ENCODE measurements around the gene CCDC102B.
"Not testable (repeated sequence)": the region's sequence is repeated elsewhere in the genome, so short reads cannot be mapped to it uniquely, and the experiment has no call there.

CCDC102B gene

DNA sequence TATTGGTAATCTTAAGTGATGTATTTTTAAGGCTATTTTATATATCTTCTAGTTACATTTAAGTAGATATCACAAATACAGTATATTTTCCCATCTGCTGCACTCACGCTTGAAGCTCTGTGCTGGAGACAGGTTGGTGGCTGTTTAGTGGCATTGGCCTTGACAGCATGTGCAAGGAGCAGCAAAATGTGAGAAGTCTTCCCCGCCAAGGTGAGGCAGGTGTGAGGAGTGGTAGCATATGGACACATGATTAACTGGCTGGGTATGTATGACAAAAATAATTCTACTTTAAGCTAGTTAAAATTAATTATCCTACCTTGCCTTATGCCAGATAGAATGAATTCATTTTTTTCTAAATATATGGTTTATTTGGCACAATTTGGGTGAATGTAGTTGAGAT is 117.2 kb downstream of the CCDC102B start:
- DNase-seq: no peak

- peak; percentile 73 for DNase-seq
Observed at GRCh38 chr18:68916734-68917133, 118.9 kb downstream of the CCDC102B start.

DNA sequence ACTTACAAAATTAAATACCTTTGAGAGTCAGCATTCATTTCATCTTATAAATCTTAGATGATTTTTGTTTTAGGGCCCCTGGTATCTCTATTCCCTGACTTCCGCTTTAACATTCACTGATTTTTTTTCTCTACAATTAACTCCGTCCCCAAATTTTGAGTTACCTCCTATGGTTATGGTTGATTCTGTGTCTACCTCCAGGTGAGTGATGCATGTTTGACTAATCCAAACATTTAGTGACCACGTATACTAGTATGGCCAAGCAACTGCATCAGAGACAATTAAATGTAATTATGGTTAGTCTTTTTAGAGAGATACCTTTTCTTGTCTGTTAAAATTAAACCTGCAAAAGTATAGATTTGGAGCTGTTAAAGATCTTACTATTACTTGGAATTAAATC is 120.3 kb downstream of the CCDC102B start:
- no peak for DNase-seq

GRCh38 chr18:68919900-68920299 is 122.0 kb downstream of the CCDC102B start:
- no peak for DNase-seq

GRCh38 chr18:68922392-68922791 is 124.5 kb downstream of the CCDC102B start:
- no peak for DNase-seq

GRCh38 chr18:68925268-68925667 is 127.4 kb downstream of the CCDC102B start:
- DNase-seq: no peak

DNA sequence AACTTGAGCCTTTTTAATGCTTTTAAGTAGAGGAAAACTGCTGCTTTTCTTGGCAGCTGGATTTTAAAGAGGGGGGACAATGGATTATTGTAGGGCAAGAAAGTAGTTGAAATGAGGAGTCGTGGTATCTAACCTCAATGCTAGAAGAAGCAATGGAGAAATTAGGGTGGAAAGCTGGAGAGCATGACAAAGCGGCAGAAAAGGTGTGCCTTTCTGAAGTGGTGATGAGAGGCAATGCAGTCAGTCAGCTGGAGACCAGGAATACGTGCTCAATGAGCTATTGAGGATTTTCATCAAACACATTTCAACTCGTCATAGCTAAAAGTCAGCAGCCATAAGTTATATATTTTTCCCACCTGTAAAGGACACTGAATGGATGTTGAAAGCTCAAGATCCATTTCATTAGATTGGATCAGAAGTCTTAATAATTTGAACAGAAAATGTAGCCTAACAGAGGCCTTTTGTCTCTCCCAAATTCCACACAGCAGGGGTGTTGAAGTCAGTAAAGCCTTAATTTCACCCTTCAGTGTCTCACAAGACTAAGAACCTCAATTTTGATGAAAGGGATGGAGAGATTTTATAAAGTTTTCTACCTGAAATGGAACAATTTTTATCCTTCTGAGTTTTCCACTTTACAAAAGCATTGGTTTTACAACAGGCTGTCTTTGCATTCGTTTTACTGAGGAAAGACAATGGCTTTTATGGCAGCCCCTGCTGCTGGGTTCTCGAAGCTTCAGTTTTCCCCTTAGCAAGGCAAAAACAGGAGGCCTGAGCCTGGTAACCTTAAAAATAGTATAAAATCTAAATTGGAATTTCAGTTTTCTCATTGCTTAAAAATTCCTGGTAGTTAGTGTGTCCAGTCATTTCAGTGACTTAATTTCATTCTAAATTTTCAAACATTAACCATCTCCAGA is 131.1 kb downstream of the CCDC102B start:
- DNase-seq: no peak

DNA sequence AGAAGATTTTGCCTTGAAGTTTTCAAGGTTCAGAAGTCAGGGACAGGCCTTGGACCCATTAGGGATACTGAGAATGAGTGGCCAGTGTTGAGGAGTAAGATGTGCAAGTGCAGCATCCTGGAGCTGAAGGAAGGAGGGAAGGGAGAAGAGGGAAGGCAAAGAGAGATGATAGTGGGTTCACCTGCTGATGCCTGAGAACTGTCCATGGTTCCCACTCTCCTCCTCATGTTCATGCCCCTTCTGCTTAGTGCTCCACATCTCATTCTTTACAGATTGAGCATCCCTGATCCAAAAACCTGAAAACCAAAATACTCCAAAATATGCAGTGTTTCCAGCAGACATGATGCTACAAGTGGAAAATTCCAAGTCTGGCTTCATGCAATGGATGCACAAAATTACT is 137.8 kb downstream of the CCDC102B start:
- no peak for DNase-seq

DNA sequence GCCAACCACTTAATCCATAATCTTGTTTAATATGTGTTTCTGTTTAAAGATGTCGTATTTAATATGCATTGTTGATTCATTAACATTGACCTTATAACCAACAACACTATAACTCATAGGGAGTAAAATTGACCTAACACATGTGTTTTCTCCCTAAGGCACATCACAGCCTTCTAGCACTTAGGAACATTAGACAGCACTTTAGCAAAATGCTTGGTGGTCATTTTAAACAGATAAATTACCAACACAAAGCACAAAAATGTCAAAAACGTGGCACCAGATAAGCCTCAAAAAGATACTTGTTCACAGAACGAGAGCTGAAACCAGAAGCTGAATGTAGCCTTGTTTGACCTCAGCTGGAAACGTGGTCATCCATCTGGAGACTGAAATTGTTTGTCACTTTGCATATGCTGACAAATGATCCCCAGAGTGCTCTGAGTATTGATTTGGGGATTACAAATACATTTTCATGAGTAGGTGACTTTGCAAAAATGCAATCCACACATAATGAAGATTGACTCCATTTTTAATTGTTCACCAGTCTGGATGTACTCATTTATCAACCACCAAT is 139.2 kb downstream of the CCDC102B start:
- no peak for DNase-seq

- no peak for DNase-seq
Observed at GRCh38 chr18:68940039-68940438, 142.2 kb downstream of the CCDC102B start.

DNA sequence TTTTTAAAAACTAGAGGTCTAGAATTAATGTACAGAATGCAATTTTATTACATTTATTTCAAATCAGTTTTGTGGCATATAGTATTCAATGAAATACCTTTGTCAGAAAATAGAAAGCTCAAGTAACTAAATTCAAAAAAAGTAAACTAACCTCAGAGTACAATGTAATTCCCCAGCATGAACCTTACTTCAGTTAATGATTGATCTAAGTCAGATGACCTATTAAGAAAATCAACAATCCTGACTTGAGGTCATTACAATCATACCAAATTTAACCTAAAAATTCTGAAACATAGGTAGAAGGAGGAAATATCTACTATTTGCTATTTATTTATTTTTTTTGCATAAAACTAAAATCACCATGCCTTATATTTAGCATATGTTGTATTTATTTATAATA is 142.9 kb downstream of the CCDC102B start:
- no peak for DNase-seq

DNA sequence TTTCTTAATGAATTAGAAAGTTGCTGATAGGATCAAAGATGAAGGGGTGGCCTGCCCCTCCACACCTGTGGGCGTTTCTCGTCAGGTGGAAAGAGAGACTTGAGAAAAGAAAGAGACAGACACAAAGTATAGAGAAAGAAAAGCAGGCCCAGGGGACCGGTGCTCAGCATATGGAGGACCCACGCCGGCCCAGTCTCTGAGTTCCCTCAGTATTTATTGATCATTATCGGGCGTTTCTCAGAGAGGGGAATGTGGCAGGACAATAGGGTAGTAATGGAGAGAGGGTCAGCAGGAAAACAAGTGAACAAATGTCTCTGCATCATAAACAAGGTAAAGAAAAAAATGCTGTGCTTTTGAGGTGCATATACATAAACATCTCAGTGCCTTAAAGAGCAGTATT is 144.3 kb downstream of the CCDC102B start:
- peak; percentile 63 for DNase-seq

DNA sequence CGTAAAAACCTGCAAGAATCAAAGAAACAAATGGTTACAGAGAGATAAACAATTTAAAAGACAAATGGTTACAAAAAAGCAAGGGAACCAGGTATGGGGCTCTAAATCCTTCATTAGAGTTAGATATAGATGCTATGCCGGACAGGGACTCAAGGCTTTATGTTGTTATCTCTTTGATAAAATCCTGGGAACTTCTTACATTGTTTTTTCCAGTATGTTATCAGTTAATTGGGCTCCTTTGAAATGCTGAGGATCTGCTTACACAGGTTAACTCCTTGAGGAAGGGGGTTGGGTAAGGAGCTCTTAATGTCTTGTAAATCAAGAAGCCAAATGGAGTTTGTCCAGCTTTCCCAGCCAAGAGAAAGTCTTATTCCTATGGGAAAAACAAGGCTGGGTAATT is 146.0 kb downstream of the CCDC102B start:
- not testable (repeated sequence) for DNase-seq

DNA sequence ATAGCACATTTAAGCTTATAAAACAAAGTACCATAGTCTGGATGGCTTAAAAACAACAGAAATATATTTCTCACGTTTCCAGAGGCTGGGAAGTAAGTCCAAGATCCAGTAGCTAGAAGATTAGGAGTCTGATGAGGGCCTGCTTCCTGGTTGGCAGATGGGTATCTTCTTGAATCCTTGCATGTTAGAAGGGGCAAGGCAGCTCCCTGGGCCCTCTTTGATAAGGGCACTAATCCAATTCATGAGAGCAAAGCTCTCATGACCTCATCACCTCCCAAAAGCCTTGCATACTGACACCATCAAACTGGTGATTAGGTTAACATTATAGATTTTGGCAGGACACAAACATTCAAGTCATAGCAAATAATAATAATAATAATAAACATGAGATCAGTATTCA is 146.4 kb downstream of the CCDC102B start:
- no peak for DNase-seq

DNA sequence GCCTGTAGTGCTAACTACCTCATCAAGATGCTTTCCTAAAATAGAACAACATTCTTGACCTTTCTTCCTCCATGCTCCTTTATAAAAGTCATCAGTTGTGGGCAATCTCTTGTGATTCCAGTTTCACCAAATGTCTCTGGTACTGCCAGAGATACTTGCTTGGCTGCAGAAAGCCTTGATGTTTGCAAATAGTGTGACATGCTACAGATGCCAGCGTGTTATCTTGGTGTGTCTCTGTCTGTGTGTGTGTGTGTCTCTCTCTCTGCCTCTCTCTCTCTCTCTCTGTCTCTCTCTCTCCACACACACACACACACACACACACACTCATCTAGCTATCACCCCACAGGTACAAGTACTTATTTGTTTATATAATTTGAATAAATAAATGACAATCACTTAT is 146.9 kb downstream of the CCDC102B start:
- no peak for DNase-seq

GRCh38 chr18:68948622-68949021 is 150.7 kb downstream of the CCDC102B start:
- DNase-seq: no peak

- DNase-seq: no peak
Observed at GRCh38 chr18:68954738-68955137, 156.9 kb downstream of the CCDC102B start.

GRCh38 chr18:68956650-68957049 is 158.8 kb downstream of the CCDC102B start:
- no peak for DNase-seq

GRCh38 chr18:68960355-68960754 is 162.5 kb downstream of the CCDC102B start:
- no peak for DNase-seq

DNA sequence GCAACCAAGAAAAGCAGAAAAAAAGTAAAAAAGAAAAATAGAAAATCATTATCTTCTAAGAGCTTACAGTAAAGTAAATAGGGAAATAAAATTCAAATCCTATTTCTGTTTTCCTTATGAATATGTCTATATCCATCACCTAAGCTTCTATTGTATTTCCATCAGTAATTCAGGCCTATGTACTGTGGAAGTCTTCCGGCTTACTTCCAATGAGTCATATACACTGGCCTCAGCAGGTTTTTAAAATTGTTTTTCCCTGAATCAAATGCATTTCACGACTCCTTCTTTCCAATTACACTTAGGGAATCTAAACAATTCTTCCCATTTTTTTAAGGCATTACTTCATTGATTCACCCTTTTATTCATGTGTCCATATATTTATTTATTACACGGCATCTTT is 164.7 kb downstream of the CCDC102B start:
- no peak for DNase-seq

DNA sequence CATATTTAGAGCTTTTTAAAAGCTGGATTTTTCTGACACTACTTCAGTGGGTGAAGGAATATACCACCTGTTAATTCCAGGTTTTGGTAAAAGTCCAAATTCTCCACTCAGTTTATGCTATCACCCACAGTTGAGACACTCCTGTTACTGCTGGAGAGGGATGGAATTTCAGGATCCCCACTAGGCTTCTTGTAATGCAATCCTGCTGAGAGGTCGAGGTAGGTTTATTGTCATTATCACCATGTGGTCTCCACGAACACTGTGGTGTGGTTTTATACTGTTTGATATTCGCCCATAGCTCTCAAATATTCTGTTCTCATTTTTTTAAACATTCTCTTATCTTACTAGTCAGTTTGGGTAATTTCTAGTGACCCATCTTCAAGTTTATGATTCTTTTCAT is 167.9 kb downstream of the CCDC102B start:
- DNase-seq: no peak

GRCh38 chr18:68969027-68969426 is 171.1 kb downstream of the CCDC102B start:
- DNase-seq: no peak

DNA sequence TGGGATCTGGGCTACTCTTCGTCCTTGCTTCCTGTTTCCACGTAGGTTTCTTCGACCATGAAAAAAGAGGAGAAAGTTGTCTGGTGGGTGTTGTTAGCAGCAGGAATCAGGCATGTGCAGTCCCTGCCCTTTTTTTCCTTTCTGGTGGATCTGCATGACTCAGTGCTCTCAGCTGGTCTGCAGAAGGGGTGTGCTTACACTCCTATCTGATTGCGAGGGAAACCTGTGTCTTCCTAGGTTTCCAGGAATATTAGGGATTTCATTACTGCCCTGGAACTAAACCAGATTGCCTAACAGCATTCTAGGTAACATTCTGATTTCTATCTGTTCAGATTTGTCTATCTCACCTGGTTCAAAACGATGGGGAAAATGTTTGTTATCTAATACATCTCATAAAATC is 174.3 kb downstream of the CCDC102B start:
- peak; percentile 83 for DNase-seq

DNA sequence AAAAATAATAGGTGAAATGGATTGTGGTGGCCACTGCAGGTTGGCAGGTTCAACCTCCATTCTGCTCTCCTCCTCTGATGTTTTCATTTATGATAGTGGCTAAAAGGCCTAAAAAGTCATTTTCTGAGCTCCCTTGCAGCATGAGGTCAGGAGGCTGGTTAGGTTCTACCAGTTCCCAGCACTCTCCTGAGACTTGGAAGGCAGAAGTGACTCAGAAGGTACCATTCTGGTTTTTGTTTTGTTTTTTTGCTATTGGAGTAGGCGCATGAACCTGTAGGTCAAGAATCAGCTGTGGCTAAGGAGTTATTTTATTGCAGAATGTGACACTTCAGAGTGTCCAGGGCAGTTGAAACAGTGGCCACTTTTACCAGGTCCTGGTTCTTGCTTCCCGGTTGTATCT is 181.9 kb downstream of the CCDC102B start:
- DNase-seq: no peak

DNA sequence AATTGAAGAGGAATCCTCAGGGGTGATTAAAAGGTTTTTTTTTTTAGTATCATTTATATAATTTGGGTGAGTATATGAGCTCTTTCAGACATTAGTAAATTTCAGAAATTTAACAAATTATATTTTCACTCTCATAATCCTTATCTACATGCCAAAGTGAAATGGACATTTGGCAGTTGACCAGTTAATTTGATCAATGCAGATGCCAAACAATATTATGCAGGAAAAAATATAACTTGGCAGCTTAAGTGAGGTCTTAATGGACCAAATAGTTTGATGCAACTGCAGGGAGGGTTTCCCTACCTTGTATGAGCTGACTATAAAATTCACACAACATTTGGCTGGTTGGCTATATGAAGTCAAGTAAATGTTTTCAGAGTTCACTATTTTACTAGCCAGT is 185.2 kb downstream of the CCDC102B start:
- DNase-seq: no peak
